GM18858 (cell line): Measurements from ENCODE around the gene RNF166.

Source experiments
- ATAC-seq: cut with Tn5 transposase; IDR thresholded peaks from one replicate; pipeline ENCODE4 v1.9.1; 2021; ENCODE audit not compliant: unreplicated experiment

Gene RNF166

GRCh38 chr16:88694221-88695087, 11.8 kb downstream of the RNF166 start:
- ATAC-seq, result no peak

- no peak for ATAC-seq
These were observed 12.6 kb downstream of the RNF166 start for GRCh38 chr16:88693420-88694177.

DNA sequence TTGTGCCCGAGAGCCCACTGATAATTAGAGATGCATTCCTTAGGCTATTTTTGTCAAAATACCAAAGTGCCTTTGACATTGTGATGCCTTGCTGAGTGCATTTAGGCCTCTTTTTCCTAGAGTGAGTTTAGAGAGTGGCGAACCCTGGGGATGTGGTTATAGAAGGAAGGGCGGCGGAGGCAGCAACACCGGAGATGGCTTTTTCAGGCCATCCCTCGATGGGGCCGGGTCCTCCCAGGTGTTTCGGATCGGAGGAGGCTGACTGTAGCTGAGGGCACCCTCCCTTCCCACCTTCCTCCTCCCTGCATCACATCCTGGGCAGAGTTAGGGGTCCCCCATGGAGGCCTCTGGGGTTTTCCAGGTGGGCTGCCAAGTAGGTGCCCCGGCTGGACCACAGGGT, 13.3 kb downstream of the RNF166 start:
- ATAC-seq, result no peak

- no peak for ATAC-seq
These were observed 14.2 kb downstream of the RNF166 start for GRCh38 chr16:88691924-88692560.

- ATAC-seq, result no peak
These were observed 14.9 kb downstream of the RNF166 start for GRCh38 chr16:88691129-88691813.

DNA sequence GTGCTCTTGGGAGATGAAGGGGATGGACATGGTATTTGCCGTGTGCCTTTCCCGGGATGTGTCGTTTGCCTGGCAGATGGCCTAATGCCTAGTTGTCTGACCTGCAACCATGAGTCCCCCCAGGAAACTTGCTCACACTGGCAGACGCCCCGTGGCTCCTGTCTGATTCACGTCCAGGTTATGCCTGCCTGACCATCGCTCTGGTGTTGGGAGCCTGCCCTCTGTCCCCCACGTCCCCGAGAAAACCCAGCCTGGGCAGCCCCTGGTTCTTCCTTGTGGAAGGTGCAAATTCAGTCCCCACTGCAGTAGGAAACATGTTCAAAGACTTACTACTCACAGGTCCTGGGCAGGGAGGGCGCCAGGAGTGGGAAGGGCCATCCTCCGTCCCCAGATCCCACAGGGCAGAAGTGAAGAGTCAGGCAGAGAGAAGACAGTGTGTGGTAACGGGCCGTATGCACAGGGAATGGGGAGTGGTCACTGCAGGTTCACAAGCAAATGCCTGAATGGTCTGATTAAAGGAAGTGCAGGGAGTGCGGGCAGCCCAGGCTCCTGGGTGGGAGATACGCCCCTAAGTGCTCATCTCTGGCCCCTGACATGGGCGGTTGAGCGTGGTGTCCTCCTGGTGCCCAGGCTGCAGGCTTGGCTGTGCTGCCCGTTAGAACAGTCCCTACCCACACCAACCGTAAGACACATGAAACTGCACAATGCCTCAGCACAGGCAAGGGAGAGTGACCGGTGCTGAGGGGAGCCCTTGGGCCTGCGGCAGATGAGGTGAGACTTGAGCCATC, 15.7 kb downstream of the RNF166 start:
- no peak for ATAC-seq

- ATAC-seq, result no peak
These were observed 18.0 kb downstream of the RNF166 start for GRCh38 chr16:88688013-88688778.

DNA sequence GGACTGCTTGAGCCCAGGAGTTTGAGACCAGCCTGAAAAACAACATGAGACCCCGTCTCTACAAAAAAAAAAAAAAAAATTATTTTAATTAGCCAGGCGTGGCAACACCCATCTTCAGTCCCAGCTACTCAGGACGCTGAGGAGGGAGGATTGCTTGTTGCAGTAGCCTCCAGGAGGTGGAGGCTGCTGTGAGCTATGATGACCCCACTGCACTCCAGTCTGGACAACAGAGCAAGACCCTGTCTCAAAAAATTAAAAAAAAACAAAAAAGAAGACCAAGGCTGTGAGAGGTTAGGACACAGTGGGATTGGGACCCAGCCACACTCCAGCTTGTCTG, 18.6 kb downstream of the RNF166 start:
- ATAC-seq, result no peak

DNA sequence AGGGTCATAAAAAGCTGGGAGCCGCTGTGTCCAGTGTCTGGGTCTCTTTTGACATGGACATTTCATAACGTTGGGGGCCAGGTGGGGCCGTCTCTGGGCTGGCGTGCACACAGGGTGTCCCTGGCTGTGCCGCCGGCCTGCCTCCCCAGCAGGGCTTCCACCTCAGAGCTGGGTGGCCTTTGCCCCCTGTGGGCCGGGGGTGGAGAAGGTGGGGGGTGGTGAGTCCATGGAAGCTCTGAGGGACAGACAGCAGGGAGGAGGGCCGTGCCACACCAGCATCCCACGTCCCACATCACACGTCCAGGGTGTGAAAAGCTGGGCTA, 19.0 kb downstream of the RNF166 start:
- no peak for ATAC-seq

DNA sequence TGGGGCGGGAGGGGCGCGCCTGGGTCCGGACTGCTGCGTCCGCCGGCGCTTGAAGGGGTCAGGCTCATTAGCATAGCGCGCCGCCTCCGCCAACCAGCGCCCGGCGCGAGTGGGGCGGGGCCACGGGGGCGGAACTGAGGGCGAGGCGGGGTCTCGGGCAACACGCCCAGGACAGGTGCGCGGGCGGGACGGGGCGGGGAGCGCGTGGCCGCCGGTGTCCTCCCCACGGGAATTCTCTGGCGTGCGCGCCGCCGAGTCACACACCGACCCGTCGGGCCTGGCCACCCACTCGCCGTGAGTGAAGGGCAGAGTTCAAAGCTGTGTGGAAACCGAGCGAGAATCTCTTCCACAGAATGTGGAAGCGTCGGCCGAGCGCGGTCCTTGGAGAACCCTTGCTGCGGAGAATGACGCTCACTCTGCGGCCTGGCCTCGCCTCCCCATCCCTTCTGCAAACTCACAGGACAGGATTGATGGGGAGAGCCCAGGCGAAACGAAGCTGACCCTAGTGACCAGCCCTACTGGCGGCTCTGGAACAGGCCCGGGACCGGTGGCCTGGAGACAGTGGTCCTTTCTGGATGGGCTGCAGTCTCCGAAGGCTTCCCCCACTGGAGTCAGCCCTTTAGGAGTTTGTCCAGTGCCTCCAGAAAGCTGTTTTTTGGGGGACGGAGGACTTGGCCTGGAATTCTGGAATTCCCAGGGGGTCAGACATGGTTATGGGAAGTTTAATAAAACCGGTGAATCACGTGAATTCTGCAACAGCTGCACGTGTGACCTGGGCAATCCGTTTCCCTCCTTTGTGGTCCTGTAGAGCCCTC, 19.6 kb downstream of the RNF166 start, which contains the start of gene SNAI3:
Gene SNAI3, minus strand, starts transcription at position 69 of the 815 bp plus-strand sequence. CDS start 101 bp downstream, outside the sequence.
- ATAC-seq, result peak; percentile 38

- ATAC-seq, result peak; percentile 4
These were observed 20.2 kb downstream of the RNF166 start for GRCh38 chr16:88686062-88686438.

DNA sequence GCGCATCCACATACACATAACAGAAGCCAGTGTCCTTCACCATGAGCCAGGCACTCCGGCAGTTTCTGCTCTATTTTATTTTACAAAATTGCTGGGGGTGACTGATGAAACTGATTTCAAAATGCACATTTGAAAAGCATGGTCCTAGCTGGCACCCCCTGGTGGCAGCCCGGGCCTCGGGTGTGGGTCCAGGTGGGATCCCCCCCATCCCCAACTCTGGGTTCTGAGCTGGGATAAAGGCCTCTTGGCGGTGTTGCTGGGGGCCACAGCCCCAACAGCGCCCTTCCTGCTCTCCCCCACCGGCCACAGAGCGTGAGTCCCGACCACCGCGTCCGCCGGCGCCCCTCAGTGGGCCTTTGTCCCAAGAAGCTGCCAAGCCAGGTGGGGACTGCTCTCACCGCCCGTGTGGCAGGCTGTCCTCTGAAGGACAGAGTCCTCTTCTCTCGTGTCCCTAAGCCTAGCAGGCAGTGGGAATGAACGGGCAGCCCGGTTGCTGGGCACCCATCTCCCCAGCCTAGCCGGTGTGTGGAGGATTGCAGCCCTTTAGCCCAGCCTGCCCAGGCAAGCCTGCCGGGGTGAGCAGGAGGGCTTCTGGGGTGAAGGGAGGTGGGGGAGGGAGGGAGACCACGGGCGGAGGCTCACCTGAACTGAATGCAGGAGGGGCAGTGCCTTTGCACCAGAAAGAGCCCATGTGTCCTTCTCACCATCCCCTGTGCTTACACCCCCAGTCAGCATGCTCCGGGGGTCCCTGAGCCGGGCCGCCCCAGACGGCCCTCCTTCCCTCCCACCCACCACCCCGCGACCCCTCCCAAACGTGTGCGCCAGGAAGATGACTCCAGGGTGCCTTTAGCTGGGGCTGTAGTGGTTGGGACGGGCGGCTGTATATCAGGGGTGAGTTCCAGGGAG, 20.8 kb downstream of the RNF166 start:
- no peak for ATAC-seq

DNA sequence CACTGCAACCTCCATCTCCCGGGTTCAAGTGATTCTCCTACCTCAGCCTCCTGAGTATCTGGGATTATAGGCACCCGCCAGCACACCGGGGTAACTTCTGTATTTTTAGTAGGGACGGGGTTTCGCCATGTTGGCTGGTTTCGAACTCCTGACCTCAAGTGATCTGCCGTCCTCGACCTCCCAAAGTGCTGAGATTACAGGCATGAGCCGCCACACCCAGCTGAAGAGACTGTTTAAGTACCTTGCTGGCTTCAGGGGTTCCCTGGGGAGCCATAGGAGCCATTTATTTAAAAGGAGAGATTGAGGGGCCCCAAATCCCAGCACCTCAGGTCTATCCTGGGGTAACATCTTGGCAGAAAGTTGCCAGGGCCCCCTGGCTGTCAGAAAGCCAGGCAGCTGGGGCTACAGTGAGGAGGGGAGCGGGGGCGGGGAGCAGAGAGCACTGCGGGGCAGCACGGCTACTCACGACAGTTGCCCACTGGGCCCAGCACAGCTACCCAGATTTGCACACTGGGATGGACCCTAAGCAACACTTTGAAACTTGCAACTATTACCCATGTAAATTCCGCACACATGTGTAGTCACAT, 21.5 kb downstream of the RNF166 start:
- ATAC-seq, result no peak

DNA sequence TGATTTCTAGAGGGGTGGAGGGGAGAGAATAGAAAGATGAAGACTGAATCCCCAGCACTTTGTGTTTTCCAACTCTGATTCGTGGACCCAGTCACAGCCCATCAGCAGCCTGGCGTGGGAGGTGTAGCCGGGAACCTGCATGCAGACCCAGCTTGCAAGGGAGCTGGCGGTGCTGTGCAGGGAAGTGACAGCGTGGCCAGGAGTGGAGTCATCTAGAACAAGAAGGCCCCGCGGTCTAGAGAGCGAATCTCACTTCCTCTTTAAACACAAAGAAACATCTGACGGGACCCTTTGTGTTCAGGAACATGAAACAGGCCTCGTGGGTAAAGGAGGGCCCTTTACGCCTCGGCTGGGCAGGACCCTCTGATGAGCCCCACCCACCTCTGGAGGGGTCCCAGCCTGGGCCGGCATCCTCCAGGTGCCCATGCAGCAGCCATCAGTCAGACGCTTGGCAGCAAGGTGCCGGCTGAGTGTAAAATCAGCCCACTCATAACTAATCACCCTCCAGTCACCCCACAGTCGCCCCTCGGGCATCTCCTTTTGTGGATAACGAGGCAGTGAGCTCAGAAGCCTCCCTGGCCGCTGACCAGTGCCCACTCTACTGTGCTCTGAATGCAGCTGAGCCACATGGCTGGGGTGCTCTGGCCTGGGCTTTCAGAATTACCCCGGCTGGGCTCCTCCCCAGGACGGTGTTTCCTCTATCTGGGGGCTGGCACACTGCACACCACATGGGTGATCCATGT, 24.3 kb downstream of the RNF166 start:
- ATAC-seq, result peak; percentile 66

DNA sequence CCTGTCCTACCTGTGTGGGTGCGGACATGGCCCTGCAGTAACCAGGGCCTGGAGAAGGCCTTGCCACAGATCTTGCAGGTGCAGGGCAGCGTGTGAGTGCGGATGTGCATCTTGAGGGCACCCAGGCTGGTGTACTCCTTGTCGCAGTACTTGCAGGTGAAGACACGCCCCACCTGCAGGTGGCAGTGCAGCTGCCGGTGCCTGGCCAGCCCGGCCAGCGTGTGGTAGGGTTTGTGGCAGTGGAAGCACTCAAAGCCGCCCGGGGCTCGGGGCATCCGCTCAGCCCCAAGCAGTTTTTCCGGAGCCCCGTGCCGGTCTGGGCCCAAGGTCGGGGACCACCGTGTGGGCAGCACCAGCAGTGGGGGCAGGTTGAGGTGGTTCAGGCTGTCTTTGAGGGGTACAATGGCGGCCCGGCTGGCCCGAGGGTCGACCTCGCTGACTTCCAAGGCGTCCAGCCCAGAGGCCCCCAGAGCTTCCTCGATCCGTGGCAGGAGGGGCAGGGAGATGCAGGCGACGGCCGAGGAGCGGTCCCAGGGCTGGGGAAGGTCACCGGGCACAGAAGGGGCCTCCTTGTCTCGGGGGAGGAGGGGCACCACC, 25.0 kb downstream of the RNF166 start:
- no peak for ATAC-seq

GRCh38 chr16:88680554-88681083, 25.6 kb downstream of the RNF166 start:
- no peak for ATAC-seq
